ENCODE data around the gene HLA-B.

The HLA-B gene

GRCh38 chr6:31353384-31353945 lies 3.5 kb downstream of the HLA-B start:
- FAIRE-seq (no peak), DNase-seq (ENCODE audit: low spot score) (no peak)

GRCh38 chr6:31352683-31353383 lies 4.1 kb downstream of the HLA-B start:
- DNase-seq (ENCODE audit: low spot score) = no peak

GRCh38 chr6:31352310-31352682 lies 4.7 kb downstream of the HLA-B start:
- DNase-seq (ENCODE audit: low spot score) = no peak
- FAIRE-seq = no peak

More at GRCh38 chr6:31352683-31353383, 4.1 kb downstream of the HLA-B start:
- FAIRE-seq = no peak

- FAIRE-seq = no peak
Measured at GRCh38 chr6:31351401-31352309, 5.3 kb downstream of the HLA-B start.

GRCh38 chr6:31351033-31351380 lies 6.0 kb downstream of the HLA-B start:
- no peak for FAIRE-seq
- DNase-seq (ENCODE audit: low spot score) = no peak

More at GRCh38 chr6:31351401-31352309, 5.3 kb downstream of the HLA-B start:
- DNase-seq (ENCODE audit: low spot score) = no peak

- DNase-seq (ENCODE audit: low spot score) (no peak), FAIRE-seq (no peak)
Measured at GRCh38 chr6:31350196-31351032, 6.6 kb downstream of the HLA-B start.

GRCh38 chr6:31349301-31349700 lies 7.7 kb downstream of the HLA-B start:
- FAIRE-seq (no peak), DNase-seq (ENCODE audit: low spot score) (no peak)

- DNase-seq (ENCODE audit: low spot score) (no peak), FAIRE-seq (no peak)
Measured at GRCh38 chr6:31345026-31345730, 11.8 kb downstream of the HLA-B start.

- DNase-seq (ENCODE audit: low spot score) = no peak
- no peak for FAIRE-seq
Measured at GRCh38 chr6:31340228-31340627, 16.8 kb downstream of the HLA-B start.

GRCh38 chr6:31339210-31339609 lies 17.8 kb downstream of the HLA-B start:
- DNase-seq (ENCODE audit: low spot score) = no peak
- FAIRE-seq = no peak

GRCh38 chr6:31336896-31337496 lies 20.0 kb downstream of the HLA-B start:
- FAIRE-seq = no peak
- peak; percentile 14 for DNase-seq (ENCODE audit: low spot score)

GRCh38 chr6:31332637-31333602 lies 24.1 kb downstream of the HLA-B start:
- DNase-seq (ENCODE audit: low spot score) (no peak), FAIRE-seq (no peak)

GRCh38 chr6:31328355-31328960 lies 28.5 kb downstream of the HLA-B start:
- DNase-seq (ENCODE audit: low spot score) = no peak
- no peak for FAIRE-seq

GRCh38 chr6:31321820-31322219 lies 35.2 kb downstream of the HLA-B start:
- no peak for FAIRE-seq

GRCh38 chr6:31321005-31321707 lies 35.8 kb downstream of the HLA-B start:
- FAIRE-seq = no peak
- no peak for DNase-seq (ENCODE audit: low spot score)

More at GRCh38 chr6:31321820-31322219, 35.2 kb downstream of the HLA-B start:
- no peak for DNase-seq (ENCODE audit: low spot score)

- no peak for FAIRE-seq
- DNase-seq (ENCODE audit: low spot score) = no peak
Measured at GRCh38 chr6:31317036-31317435, 39.9 kb downstream of the HLA-B start.

GRCh38 chr6:31309641-31310040 lies 47.3 kb downstream of the HLA-B start:
- no peak for FAIRE-seq
- DNase-seq (ENCODE audit: low spot score) = no peak

GRCh38 chr6:31308845-31309175 lies 48.2 kb downstream of the HLA-B start:
- FAIRE-seq (no peak), DNase-seq (ENCODE audit: low spot score) (no peak)
